ENCODE results near the gene GPD1.

Gene GPD1

GRCh38 chr12:50103767-50104321 is at the start of gene GPD1:
Gene GPD1 (plus strand): TSS chr12:50104008. CDS start chr12:50104051, 43 bp downstream.
- no peak for DNase-seq (ENCODE audit: low read depth in 2 of 2)

DNA sequence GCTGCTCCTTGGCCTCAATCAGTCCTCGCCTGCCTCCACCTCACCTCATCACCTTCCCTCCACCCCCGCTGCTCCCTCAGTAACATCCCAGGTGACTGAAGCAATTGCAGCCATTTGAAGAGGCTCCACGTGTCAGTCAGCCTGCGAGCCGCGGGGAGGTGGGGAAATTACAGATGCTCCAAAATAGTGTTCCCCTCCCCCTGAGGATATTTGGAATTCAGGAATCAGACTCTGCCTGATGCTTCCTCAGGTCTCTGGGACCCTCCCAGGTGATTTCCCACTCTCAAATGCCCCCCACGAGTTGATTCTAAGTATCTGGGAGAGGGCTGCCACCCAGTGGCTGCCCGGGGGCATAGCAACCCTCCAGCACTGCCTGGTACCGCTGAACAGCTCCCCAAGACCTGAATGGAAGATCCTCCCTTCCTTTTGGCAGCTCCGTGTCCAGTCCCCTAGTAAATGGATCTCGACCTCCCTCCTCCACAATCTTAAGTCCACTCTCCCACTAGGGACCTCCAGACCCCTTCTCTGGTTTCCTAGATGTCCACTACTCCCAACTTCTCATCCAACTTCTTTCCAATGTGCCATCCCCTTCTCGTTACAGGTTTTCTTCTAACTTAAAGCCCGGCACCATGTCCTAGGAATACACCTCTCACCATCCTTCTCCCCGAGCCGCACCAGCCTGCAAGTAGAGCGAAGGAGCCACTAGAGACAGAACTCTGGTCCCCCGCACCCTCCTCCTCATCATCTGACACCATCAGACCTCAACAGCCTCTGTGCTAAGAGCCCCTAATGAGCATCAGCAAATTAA is 47.8 kb upstream of the GPD1 start:
- DNase-seq (ENCODE audit: low read depth in 2 of 2), result peak; percentile 11 to 25

DNA sequence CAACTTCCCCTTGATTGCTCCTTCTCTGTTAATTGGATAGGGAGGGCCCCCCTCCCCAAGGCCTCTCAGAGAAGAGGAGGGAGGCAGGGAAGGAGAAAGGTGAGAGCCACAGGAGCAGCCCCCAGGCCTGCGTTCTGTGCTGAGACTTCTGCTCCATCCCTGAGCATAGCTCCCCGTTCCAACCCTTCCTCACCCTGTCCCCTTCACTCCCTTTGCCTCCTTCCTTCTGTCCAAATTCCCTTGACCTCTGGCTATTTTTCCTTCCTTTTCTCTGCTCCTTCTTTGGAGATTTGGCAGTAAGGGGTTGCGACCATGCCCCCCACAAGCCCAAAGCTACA is 47.2 kb upstream of the GPD1 start:
- no peak for DNase-seq (ENCODE audit: low read depth in 2 of 2)

DNA sequence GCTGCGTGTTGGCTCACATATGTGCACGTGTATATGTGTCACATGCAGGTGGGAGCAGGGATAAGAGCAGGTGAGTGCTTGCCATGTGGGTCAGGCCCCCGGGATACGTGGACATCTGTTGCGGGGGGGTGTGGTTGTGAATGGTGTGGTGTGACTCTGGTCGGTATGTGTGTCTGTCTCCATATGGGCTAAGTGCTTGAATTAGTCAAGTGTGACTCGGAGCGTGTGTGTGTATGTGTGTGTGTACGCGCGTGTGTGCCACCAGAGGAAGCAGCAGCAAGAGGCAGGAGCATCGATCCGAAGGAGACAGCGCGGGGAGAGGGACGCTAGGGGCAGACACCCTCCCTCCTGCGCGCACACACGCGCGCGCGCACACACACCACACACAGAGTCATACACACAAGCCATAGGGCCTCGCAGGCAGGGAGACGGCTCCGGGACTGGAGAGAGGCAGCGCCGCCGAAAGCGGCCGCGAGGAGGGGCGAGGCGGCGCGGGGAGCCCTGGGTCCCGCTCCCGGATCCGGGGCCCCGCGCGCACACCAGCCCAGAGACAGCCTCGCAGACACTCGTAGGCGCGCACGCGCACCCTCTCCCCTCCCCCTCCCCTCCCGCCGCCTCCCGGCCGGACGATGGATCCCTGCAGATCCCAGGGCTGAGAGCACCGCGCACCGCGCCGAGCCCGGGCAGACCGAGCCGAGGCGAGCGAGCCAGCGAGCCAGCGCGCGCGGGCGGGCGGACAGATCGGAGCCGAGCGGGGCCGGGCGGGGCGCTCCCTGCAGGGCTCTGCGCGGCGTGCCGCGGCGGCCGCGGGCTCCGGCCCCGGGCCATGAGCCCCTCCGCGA is 46.6 kb upstream of the GPD1 start, which contains the start of gene ASIC1:
Gene ASIC1 (plus strand): TSS at position 597 of the 842 bp plus-strand sequence. CDS start 1,171 bp downstream, outside the sequence.
- peak in 1 of 2 donors; percentile 24 for DNase-seq (ENCODE audit: low read depth in 2 of 2)

DNA sequence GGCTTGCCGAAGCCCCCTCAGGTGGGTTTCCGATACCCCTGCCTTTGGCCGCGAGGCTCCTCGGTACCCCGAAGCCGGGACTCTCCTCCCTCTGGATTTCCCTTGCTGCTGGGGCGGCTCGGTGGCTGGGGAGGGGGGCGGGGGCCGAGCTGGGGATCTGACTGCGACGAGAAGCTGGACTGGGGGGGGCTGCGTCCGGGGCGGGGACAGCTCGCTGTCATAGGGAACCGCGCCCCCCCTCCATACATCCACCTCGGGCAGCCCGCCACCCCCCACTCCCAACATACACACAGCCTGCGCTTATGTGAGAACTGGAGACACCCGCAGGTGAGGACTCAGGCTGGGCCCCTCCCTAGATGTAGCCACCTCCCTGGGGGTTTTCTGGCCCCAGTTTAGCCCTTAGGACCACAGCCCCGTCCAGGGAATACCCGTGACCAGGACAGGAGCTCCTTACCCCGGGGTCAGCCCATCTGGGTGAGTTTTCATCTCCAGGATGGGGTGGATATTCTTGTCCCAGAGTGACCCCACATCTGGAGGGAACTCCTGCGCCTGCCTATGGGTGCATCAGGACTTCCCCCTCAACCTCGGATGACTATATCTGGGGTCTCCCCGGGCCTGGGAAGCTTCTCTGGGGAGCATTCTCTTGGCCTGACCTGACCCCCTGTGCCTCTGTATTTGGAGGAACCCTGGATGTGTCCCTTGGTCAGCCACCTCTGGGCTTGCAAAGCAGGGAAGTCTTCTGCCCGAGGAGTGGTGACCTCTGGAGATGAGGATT is 45.7 kb upstream of the GPD1 start:
- no peak for DNase-seq (ENCODE audit: low read depth in 2 of 2)

DNA sequence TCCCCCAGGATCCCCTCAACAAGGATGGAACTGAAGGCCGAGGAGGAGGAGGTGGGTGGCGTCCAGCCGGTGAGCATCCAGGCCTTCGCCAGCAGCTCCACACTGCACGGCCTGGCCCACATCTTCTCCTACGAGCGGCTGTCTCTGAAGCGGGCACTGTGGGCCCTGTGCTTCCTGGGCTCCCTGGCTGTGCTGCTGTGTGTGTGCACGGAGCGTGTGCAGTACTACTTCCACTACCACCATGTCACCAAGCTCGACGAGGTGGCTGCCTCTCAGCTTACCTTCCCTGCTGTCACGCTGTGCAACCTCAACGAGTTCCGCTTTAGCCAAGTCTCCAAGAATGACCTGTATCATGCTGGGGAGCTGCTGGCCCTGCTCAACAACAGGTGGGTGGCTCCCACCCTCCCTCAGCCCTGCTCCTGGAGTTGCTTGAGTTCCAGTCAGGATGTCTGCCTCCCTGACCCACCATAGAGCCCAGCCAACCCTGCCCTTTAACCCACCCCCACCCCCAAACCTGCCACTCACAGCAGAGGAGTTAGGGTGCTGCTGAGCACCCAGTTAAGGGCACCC is 45.0 kb upstream of the GPD1 start:
- DNase-seq (ENCODE audit: low read depth in 2 of 2), result no peak

DNA sequence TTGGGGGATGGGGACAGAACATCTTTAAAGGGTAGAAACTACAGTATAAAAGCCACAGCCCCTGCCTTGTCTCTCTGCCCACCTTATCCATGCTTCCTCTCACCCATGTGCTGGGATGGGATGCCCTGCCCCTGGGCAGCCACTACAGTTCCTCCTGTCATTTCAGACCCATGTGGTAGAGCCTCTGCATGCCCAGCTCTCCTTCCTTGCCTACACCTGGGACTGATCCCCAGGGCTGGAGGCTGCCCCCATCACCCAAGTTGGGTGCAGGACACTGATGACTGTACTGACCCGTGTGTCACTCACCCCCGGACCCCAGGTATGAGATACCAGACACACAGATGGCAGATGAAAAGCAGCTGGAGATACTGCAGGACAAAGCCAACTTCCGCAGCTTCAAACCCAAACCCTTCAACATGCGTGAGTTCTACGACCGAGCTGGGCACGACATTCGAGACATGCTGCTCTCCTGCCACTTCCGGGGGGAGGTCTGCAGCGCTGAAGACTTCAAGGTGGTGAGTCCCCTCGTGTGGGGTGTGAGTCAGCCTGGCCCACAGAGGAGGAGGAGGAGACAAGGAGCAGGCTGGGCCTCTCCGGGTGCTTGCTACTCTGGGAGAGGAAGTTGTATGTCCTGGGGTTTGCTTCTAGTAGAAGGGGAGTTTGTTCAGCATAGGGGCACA is 44.2 kb upstream of the GPD1 start:
- peak; percentile 26 for DNase-seq (ENCODE audit: low read depth in 2 of 2)

DNA sequence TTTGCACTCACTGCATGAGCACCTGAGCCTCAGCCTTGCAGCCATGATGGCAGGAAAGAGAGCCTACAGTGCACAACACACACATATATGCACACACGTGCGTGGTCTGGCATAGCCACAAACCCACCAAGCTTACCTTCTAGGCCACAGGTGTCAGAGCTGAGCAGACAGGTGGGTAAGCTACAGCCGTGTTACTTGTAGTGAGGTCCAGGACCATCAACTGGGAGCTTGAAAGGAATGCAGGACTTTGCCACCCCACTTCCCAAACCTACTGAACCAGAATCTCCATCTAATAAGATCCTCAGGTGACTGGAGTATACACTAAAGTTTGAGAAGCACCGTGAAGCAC is 43.7 kb upstream of the GPD1 start:
- DNase-seq (ENCODE audit: low read depth in 2 of 2), result no peak

DNA sequence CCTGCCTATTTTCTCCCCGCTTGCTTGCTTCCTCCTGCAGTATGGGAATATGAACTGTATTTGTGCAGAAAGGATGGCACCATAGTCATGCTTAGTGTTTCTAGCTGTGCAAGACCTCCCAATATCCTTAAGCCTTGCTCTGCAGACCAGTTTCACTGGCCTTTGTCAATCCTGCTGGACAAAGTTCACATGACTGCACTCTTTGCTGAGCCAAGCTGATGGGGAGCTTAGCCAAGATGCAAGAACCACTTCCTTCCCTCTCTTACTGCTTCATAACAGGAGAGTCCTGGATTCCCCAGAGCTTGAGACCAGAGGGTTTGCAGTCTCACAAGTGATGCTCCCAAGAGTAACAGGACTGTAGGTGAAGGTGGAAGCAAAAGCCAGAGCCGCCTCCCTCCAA is 42.6 kb upstream of the GPD1 start:
- no peak for DNase-seq (ENCODE audit: low read depth in 2 of 2)

- DNase-seq (ENCODE audit: low read depth in 2 of 2), result no peak
Measured at GRCh38 chr12:50061946-50062686, 41.7 kb upstream of the GPD1 start.

DNA sequence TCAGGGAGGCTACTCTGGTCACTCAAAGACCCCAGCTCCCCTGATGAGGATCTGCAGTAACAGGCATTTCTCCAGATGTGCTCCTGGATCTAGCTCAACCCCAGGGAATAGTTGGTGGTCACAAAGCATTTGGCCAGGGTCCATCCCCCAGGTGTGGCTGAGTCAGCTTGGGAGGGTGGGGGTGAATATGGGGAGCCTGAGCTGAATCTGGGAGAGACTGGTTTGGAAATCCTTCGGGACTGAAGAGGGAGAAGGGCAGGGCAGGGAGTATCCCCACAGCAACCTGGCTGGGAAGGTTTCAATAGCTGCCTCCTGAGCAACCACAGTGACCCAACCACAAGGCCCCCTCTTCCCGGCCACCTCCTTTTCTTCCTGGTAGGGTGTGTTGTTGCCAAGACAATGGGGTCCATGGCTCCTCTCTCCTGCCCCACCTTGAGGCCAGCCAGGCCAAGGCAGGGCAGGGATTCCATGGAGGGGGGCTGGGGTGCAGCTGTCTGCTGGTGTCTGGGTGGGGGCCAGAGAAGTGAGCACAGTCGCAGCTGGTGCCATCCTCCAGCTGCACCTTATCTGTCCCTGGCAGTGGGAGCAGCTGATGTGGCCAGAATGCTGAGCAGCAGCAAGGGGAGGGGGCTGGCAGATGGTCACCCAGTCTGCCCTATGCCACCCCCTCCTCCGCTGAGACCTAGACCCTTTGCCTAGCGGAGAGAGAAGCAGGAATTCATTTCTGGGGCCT is 40.9 kb upstream of the GPD1 start:
- DNase-seq (ENCODE audit: low read depth in 2 of 2), result no peak

- DNase-seq (ENCODE audit: low read depth in 2 of 2), result no peak
Measured at GRCh38 chr12:50065726-50066310, 38.0 kb upstream of the GPD1 start.

DNA sequence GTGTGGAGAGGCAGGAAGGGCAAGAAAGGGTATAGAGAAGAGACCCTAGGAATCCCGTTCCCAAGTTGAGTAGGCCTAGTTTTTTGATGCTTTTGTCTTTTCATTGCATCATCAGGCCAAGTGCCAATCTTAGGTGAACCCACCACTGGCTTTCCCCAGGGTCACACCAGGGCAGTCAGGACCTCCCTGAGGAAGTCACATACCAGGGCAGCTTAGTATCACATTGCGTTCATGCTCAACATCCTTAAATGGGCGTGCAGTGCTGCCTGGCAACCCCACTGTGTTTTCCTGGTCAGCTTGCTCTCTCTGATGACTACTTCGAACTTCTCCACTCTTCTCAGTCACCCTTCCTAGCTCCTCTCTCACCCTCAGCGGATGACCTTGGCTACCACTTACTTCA is 37.4 kb upstream of the GPD1 start:
- no peak for DNase-seq (ENCODE audit: low read depth in 2 of 2)

DNA sequence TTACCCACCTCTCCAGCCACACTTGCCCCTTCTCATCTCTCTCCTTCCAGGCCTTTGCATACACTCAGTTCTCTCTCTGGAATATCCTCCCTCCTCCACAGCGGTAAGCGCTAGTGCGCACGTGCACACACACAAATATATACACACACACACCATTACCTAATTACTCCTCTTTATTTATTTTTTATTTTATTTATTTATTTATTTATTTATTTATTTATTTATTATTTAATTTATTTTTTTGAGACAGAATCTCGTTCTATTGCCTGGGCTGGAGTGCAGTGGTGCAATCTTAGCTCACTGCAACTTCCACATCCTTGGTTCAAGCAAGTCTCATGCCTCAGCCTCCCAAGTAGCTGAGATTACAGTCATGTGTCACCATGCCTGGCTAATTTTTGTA is 34.7 kb upstream of the GPD1 start:
- DNase-seq (ENCODE audit: low read depth in 2 of 2), result no peak

DNA sequence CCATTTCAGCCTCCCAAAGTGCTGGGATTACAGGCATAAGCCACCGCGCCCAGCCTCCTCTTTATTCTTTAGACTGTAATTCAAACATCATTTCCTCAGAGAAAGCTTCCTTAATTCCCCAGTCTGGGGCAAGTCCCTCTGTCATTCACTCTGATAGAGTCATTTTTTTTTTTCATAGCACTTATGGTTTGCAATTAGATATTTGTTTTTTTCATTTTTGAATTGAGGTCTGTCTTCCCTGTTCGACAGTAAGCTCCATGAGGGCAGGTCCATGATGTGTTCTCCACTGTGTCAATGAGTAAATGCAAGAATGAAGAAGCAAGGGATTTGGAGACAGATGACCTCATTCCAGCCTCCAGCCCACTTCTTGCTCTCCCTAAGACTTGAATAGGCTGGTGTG is 34.3 kb upstream of the GPD1 start:
- DNase-seq (ENCODE audit: low read depth in 2 of 2), result no peak

- DNase-seq (ENCODE audit: low read depth in 2 of 2), result peak; percentile 36 to 56
Measured at GRCh38 chr12:50070314-50071060, 33.3 kb upstream of the GPD1 start.

- DNase-seq (ENCODE audit: low read depth in 2 of 2), result no peak
Measured at GRCh38 chr12:50072198-50072907, 31.5 kb upstream of the GPD1 start.

GRCh38 chr12:50073206-50073605 is 30.6 kb upstream of the GPD1 start:
- no peak for DNase-seq (ENCODE audit: low read depth in 2 of 2)

Data from stimulated activated CD8-positive, alpha-beta memory T cell treated with anti-CD3 and anti-CD28 coated beads, Interleukin-2, amount 100 ng/mL, for 1 hour (primary cell).